Sigmoid colon (tissue), 7 donors: Measurements from ENCODE around the gene LTBP1. TPM values are rescaled to one million over a fixed set of nuclear protein-coding genes. Genes with fewer than 3 reads are reported as not detected.
A peak's percentile ranks its signal among the peaks of the same experiment; 100 is the strongest.

ENCODE experiments used
- DNase-seq: peaks from one replicate; pipeline ENCODE4 v3.0.0-alpha.2; 2019
- H3K27ac ChIP-seq, 4 donors: fragments of 200-600 bp; sonication (generic); one replicate each; pipeline ENCODE4 v1.5.1; 2016 to 2019; ENCODE audit warnings: mild to moderate bottlenecking in 1 of 4
- H3K27me3 ChIP-seq, 3 donors: fragments of 200-600 bp; sonication (generic); one replicate each; pipeline ENCODE4 v1.5.1; 2019; ENCODE audit warnings: mild to moderate bottlenecking in 1 of 3
- H3K36me3 ChIP-seq, 4 donors: fragments of 200-600 bp; sonication (generic); one replicate each; pipeline ENCODE4 v1.5.1; 2016 to 2019
- H3K4me1 ChIP-seq, 4 donors: fragments of 200-600 bp; sonication (generic); one replicate each; pipeline ENCODE4 v1.5.1; 2017 to 2019
- H3K4me3 ChIP-seq, 4 donors: fragments of 200-600 bp; sonication (generic); one replicate each; pipeline ENCODE4 v1.5.1; 2017 to 2019; ENCODE audit warnings: mild to moderate bottlenecking in 2 of 4, moderate library complexity in 1 of 4
- H3K9me3 ChIP-seq, 4 donors: fragments of 200-600 bp in 3 of 4; sonication (generic) in 3 of 4; one replicate each; pipeline versions ENCODE4 v1.5.1 to v1.6.1; 2013 to 2019
- EP300 ChIP-seq, 4 donors: sonication (generic); formaldehyde crosslinking; IDR thresholded peaks; one replicate each; pipeline ENCODE4 v1.6.1; 2017; ENCODE audit warnings: antibody characterized with exemption in 4 of 4
- POLR2A ChIP-seq, 2 donors: fragments of 450-650 bp; IDR thresholded peaks; one replicate each; pipeline ENCODE4 v1.6.1; 2016; ENCODE audit warnings: antibody characterized with exemption in 2 of 2, mild to moderate bottlenecking in 2 of 2, moderate library complexity in 2 of 2
- POLR2AphosphoS5 ChIP-seq, 4 donors: sonication (generic); formaldehyde crosslinking; IDR thresholded peaks; one replicate each; pipeline ENCODE4 v1.6.1; 2017; ENCODE audit warnings: antibody characterized with exemption in 4 of 4
- WGBS, 2 donors: extraction: QIAGEN DNeasy Blood & Tissue Kit; methylation state at CpG; one replicate each; pipeline ENCODE4 v1.1.7; 2013; 5-methylcytosine and 5-hydroxymethylcytosine counted together
- intact Hi-C: fragments of 100-400 bp; cut with DNase I; formaldehyde crosslinking; loops from one replicate; pipeline ENCODE4 v1.15.1; 2023
- polyA plus RNA-seq, 3 donors: library from polyadenylated mRNA; stranded (reverse); fragments of 200-250 nt; gene quantifications; one replicate each; pipeline ENCODE4 v1.2.3, GENCODE V29; 2013
- total RNA-seq, 4 donors: library from RNA; depleted of rRNA; stranded (reverse); fragments of >200 nt; gene quantifications; one replicate each; pipeline ENCODE4 v1.1.0, GENCODE V29; 2016
- TF ChIP-seq, protein P1 (sequence below), 4 experiments: fragments of 450-650 bp in 3 of 4; fragments of 200-600 bp in 1 of 4; IDR thresholded peaks; one replicate each; pipeline ENCODE4 v1.5.1; 2016 to 2019; ENCODE audit warnings: antibody characterized with exemption in 4 of 4, mild to moderate bottlenecking in 3 of 4, moderate library complexity in 2 of 4
- donor health status: healthy with polysubstance abuse.
- donor health status: Bipolar disorder and iron deficiency.
- donor health status: healthy.

LTBP1 gene
- total and polyA plus RNA-seq, 7 donors = 3.0 to 102 (median 34.2) TPM

DNA sequence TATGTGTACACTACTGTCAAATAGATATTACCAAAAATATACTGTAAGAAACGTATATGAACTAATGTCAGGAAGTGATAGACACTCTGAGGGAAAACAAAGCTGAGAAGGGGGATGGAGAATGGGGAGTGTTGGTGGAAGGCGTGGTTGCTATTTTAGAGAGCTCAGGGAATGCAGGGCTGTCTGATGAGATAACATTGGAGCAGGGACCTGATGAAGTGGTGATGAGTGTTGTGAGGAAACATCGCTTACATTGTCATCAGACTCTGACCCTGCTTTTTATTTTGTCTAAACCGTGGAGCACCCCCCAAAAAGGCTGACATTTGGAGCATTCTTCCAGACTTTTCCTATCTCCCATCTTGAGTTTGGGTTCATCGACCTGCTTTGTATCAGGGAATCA, 194.7 kb downstream of the LTBP1 start:
- H3K36me3 ChIP-seq = no peaks in the 10 kb centered on the region
- H3K27ac ChIP-seq = peak overlapping the region in 3 of 4 donors; percentile 65 to 74 (median 72)
- no peaks in the 10 kb centered on the region for H3K27me3 ChIP-seq
- peaks cover 0 to 85% (median 59%) of the 10 kb centered on the region in 4 donors for H3K4me1 ChIP-seq
- H3K4me3 ChIP-seq = no peak overlapping the region
- intact Hi-C loops = no loop called here
- WGBS, 2 donors = 91% methylated on average over 5 of the region's 5 CpGs
- TF ChIP-seq, protein P1, sequence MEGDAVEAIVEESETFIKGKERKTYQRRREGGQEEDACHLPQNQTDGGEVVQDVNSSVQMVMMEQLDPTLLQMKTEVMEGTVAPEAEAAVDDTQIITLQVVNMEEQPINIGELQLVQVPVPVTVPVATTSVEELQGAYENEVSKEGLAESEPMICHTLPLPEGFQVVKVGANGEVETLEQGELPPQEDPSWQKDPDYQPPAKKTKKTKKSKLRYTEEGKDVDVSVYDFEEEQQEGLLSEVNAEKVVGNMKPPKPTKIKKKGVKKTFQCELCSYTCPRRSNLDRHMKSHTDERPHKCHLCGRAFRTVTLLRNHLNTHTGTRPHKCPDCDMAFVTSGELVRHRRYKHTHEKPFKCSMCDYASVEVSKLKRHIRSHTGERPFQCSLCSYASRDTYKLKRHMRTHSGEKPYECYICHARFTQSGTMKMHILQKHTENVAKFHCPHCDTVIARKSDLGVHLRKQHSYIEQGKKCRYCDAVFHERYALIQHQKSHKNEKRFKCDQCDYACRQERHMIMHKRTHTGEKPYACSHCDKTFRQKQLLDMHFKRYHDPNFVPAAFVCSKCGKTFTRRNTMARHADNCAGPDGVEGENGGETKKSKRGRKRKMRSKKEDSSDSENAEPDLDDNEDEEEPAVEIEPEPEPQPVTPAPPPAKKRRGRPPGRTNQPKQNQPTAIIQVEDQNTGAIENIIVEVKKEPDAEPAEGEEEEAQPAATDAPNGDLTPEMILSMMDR (IDR thresholded peaks at IDR 0.05) = no peak
- TF ChIP-seq EP300 (IDR thresholded peaks at IDR 0.05) = no peak
- no peak for TF ChIP-seq POLR2A (IDR thresholded peaks at IDR 0.05)
- TF ChIP-seq POLR2AphosphoS5 (IDR thresholded peaks at IDR 0.05) = no peak
- DNase-seq = no peak
- no peaks in the 10 kb centered on the region for H3K9me3 ChIP-seq

DNA sequence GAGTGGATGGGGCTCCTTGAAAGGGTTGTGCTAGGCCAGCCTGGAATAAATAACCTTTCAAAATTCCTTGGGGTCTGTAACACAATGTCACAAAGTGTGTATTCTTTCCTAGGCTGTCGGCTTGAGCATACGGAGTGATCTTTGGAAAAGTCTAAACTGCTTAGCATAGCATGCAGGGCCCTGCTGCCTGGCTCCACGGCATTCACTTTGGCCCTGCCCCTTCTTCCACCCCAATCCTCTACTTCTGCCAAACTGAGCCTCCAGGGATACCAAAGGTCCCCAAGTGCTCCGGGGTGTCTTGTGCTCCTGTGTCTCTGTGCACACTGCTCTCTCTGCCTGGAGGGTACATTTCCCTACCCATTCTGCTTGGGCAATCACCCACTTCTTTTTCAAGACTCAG, 196.1 kb downstream of the LTBP1 start:
- no peaks in the 10 kb centered on the region for H3K9me3 ChIP-seq
- peak overlapping the region; percentile 6 to 74 (median 68) for H3K27ac ChIP-seq
- H3K4me1 ChIP-seq = peaks cover 0 to 85% (median 60%) of the 10 kb centered on the region in 4 donors
- no peak for TF ChIP-seq POLR2A (IDR thresholded peaks at IDR 0.05)
- no peak for TF ChIP-seq EP300 (IDR thresholded peaks at IDR 0.05)
- TF ChIP-seq POLR2AphosphoS5 (IDR thresholded peaks at IDR 0.05) = no peak
- TF ChIP-seq, protein P1 (IDR thresholded peaks at IDR 0.05) = no peak
- no peaks in the 10 kb centered on the region for H3K27me3 ChIP-seq
- no peak for DNase-seq
- no peak overlapping the region for H3K4me3 ChIP-seq
- intact Hi-C loops = no loop called here
- no peaks in the 10 kb centered on the region for H3K36me3 ChIP-seq
- WGBS, 2 donors = 79 to 92% methylated on average over 4 of the region's 4 CpGs

GRCh38 chr2:33144243-33144642, 197.5 kb downstream of the LTBP1 start:
- H3K9me3 ChIP-seq = no peaks in the 10 kb centered on the region
- H3K27me3 ChIP-seq = no peaks in the 10 kb centered on the region
- 87 to 88% methylated on average over 3 of the region's 3 CpGs for WGBS, 2 donors
- DNase-seq = no peak
- TF ChIP-seq POLR2A (IDR thresholded peaks at IDR 0.05) (no peak), EP300 (IDR thresholded peaks at IDR 0.05) (no peak), POLR2AphosphoS5 (IDR thresholded peaks at IDR 0.05) (no peak)
- TF ChIP-seq, protein P1 (IDR thresholded peaks at IDR 0.05) = no peak
- intact Hi-C loops = no loop called here
- H3K4me3 ChIP-seq = no peak overlapping the region
- H3K36me3 ChIP-seq = no peaks in the 10 kb centered on the region
- peaks cover 0 to 81% (median 58%) of the 10 kb centered on the region in 4 donors for H3K4me1 ChIP-seq
- peak overlapping the region; percentile 6 to 74 (median 68) for H3K27ac ChIP-seq

GRCh38 chr2:33145459-33145858, 198.7 kb downstream of the LTBP1 start:
- Histone ChIP-seq H3K36me3 (no peaks in the 10 kb centered on the region), H3K27me3 (no peaks in the 10 kb centered on the region), H3K4me3 (no peak overlapping the region), H3K9me3 (no peaks in the 10 kb centered on the region), H3K4me1 (peaks cover 0 to 76% (median 54%) of the 10 kb centered on the region in 4 donors), H3K27ac (peak overlapping the region; percentile 52 to 74 (median 68))
- intact Hi-C loops = no loop called here
- TF ChIP-seq POLR2AphosphoS5 (IDR thresholded peaks at IDR 0.05) (peak in 1 of 4 donors; percentile 10), POLR2A (IDR thresholded peaks at IDR 0.05) (no peak)
- 78 to 92% methylated on average over 3 of the region's 3 CpGs for WGBS, 2 donors
- no peak for DNase-seq

- Histone ChIP-seq H3K9me3 (no peaks in the 10 kb centered on the region), H3K27me3 (no peaks in the 10 kb centered on the region), H3K4me3 (no peak overlapping the region), H3K36me3 (no peaks in the 10 kb centered on the region), H3K4me1 (peaks cover 0 to 70% (median 54%) of the 10 kb centered on the region in 4 donors), H3K27ac (peak overlapping the region; percentile 52 to 74 (median 68))
- WGBS, 2 donors = 85 to 86% methylated on average over 3 of the region's 3 CpGs
- intact Hi-C loops = no loop called here
- no peak for DNase-seq
- no peak for TF ChIP-seq POLR2A (IDR thresholded peaks at IDR 0.05)
- TF ChIP-seq, protein P1 (IDR thresholded peaks at IDR 0.05) = no peak
- no peak for TF ChIP-seq POLR2AphosphoS5 (IDR thresholded peaks at IDR 0.05)
- no peak for TF ChIP-seq EP300 (IDR thresholded peaks at IDR 0.05)
Measured at GRCh38 chr2:33146102-33146501, 199.3 kb downstream of the LTBP1 start.
